ENCODE measurements around the gene EIF4A3.

The EIF4A3 gene

GRCh38 chr17:80115159-80115558 lies 31.8 kb downstream of the EIF4A3 start:
- CTCF ChIA-PET: interaction anchor here (0.8 to 3.1 kb wide), 4 partner anchors 9 to 107 kb away, joined by 3 to 16 read pairs (median 4); partner anchors contain the start of gene GAA
- POLR2A ChIA-PET: interaction anchor here (0.8 kb wide), 1 partner anchor 25 kb away, joined by 3 read pairs; no protein-coding TSS in a partner anchor
- no peak for TF ChIP-seq CTCF (IDR thresholded peaks at IDR 0.05; ENCODE audit: control extremely low read depth, extremely low read depth, low read depth, missing control alignments)
- DNase-seq (ENCODE audit: extremely low spot score): no peak

GRCh38 chr17:80114758-80115157 lies 32.2 kb downstream of the EIF4A3 start:
- POLR2A ChIA-PET: no interaction called here
- CTCF ChIA-PET: interaction anchor here (1.3 kb wide), 1 partner anchor 13 kb away, joined by 5 read pairs; the partner anchor contains the start of gene GAA
- DNase-seq (ENCODE audit: extremely low spot score): no peak
- TF ChIP-seq CTCF (IDR thresholded peaks at IDR 0.05; ENCODE audit: control extremely low read depth, extremely low read depth, low read depth, missing control alignments): no peak

DNA sequence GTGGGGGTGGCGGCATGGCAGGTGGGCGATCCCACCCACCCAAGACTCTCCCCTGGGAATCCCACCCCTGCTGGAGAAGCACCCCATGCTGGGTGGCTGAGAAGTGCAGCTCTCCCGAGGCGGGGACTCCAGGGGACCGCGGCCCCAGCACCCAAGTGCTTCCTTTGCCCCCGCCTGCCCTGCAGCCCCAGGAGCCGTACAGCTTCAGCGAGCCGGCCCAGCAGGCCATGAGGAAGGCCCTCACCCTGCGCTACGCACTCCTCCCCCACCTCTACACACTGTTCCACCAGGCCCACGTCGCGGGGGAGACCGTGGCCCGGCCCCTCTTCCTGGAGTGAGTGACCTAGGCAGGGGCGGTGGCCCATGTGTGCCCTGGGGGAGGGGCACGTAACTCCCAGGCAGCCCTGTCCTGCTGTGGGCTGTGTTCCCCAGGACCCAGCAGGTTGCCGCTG lies 33.9 kb downstream of the EIF4A3 start:
- ChIA-PET CTCF (interaction anchor here (2.2 kb wide), 1 partner anchor 12 kb away, joined by 15 read pairs; the partner anchor contains the start of gene GAA), POLR2A (no interaction called here)
- DNase-seq (ENCODE audit: extremely low spot score): no peak
- TF ChIP-seq CTCF (IDR thresholded peaks at IDR 0.05; ENCODE audit: control extremely low read depth, extremely low read depth, low read depth, missing control alignments): no peak

DNA sequence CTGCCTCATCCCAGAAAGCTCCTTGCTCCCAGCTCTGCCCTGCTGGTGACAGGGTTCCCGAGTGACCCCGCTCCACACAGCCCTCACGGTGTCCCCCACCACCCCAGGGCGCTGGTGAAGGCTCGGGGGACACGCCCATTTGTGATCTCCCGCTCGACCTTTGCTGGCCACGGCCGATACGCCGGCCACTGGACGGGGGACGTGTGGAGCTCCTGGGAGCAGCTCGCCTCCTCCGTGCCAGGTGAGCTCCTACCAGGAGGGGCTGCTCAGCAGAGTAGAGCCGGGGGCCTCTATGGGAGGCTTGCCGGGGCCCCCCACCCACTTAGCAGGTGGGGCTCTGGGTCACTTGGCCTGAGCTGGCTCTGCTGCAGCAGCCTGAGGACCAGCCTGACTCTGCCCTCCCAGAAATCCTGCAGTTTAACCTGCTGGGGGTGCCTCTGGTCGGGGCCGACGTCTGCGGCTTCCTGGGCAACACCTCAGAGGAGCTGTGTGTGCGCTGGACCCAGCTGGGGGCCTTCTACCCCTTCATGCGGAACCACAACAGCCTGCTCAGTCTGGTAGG lies 34.4 kb downstream of the EIF4A3 start:
- ChIA-PET POLR2A (no interaction called here), CTCF (interaction anchor here (2.2 kb wide), 1 partner anchor 11 kb away, joined by 15 read pairs; the partner anchor contains the start of gene GAA)
- no peak for TF ChIP-seq CTCF (IDR thresholded peaks at IDR 0.05; ENCODE audit: control extremely low read depth, extremely low read depth, low read depth, missing control alignments)
- no peak for DNase-seq (ENCODE audit: extremely low spot score)

DNA sequence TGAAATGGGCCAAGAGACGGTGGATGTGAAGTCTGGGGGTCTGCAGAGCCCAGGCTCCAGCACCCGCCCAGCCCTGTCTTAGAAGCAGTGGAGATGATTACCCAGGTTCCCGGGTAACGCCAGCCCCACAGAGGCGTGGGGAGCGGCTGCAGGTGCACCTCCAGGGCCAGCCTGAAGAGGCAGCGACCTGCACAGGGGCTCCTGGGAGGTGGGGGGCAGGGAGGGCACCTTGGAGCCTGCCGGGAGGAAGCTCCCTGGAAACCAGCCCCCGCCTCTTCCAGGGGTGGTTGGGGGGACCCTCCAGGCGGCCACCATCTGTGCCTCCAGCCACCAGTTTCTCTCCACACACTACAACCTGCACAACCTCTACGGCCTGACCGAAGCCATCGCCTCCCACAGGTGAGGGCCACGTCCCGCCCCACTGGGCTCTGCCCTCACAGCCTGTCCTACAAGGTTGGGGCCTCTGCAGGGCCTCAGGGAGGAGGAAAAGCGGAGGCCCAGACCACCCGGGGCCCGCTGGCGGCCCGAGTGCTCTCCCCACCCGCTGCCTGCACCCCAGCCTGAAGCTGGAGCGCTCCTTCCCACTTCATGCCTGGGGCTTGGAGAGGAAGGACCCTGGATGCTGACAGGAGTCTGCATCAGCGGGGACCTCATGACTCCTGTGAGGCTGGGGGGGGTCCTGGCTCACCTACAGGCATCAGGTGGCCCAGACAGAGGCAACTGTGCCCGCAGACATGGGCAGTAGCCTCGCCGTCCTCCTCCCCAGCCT lies 35.0 kb downstream of the EIF4A3 start:
- ChIA-PET CTCF (interaction anchor here (2.2 kb wide), 1 partner anchor 10 kb away, joined by 15 read pairs; the partner anchor contains the start of gene GAA), POLR2A (no interaction called here)
- no peak for TF ChIP-seq CTCF (IDR thresholded peaks at IDR 0.05; ENCODE audit: control extremely low read depth, extremely low read depth, low read depth, missing control alignments)
- DNase-seq (ENCODE audit: extremely low spot score): no peak

GRCh38 chr17:80110927-80111701 lies 35.8 kb downstream of the EIF4A3 start:
- no peak for TF ChIP-seq CTCF (IDR thresholded peaks at IDR 0.05; ENCODE audit: control extremely low read depth, extremely low read depth, low read depth, missing control alignments)
- DNase-seq (ENCODE audit: extremely low spot score): no peak
- ChIA-PET POLR2A (no interaction called here), CTCF (interaction anchor here (1.8 to 2.2 kb wide), 2 partner anchors 9 to 10 kb away, joined by 8 to 15 read pairs; partner anchors contain the start of gene GAA)
